HUES48 (cell line): ENCODE data around the gene OR52W1.

ENCODE experiments used
- H3K27ac ChIP-seq: one replicate; pipeline ENCODE4 v1.7.0; 2013; ENCODE audit warnings: low read depth, low read length, inconsistent platforms
- H3K27me3 ChIP-seq: 2 replicates; pipeline ENCODE4 v1.6.1; 2013; ENCODE audit warnings: mild to moderate bottlenecking, low read length; ENCODE audit not compliant: control insufficient read depth, insufficient read depth
- H3K36me3 ChIP-seq: 2 replicates; pipeline ENCODE4 v1.6.1; 2013; ENCODE audit warnings: low read length; ENCODE audit not compliant: control insufficient read depth, insufficient read depth
- H3K4me1 ChIP-seq: 2 replicates; pipeline ENCODE4 v1.6.1; 2013; ENCODE audit warnings: mild to moderate bottlenecking, low read length; ENCODE audit not compliant: control insufficient read depth, insufficient read depth
- H3K4me3 ChIP-seq: 2 replicates; pipeline ENCODE4 v1.5.1; 2013; ENCODE audit warnings: mild to moderate bottlenecking, low read depth, low read length
- H3K9ac ChIP-seq: 2 replicates; pipeline ENCODE4 v1.6.1; 2013; ENCODE audit warnings: mild to moderate bottlenecking, low read depth, low read length, moderate library complexity
- H3K9me3 ChIP-seq: 2 replicates; pipeline ENCODE4 v1.6.1; 2013; ENCODE audit warnings: low read length; ENCODE audit not compliant: control insufficient read depth, insufficient read depth

The OR52W1 gene

GRCh38 chr11:6217722-6218121 is 18.7 kb downstream of the OR52W1 start:
- H3K4me3 ChIP-seq = no peak overlapping the region
- H3K36me3 ChIP-seq = peaks cover 87% of the 10 kb centered on the region
- H3K27ac ChIP-seq = no peak overlapping the region
- H3K4me1 ChIP-seq = no peaks in the 10 kb centered on the region
- H3K9ac ChIP-seq = no peak overlapping the region
- no peaks in the 10 kb centered on the region for H3K9me3 ChIP-seq
- H3K27me3 ChIP-seq = no peaks in the 10 kb centered on the region

- no peaks in the 10 kb centered on the region for H3K9me3 ChIP-seq
- no peak overlapping the region for H3K27ac ChIP-seq
- no peaks in the 10 kb centered on the region for H3K27me3 ChIP-seq
- no peak overlapping the region for H3K4me3 ChIP-seq
- no peak overlapping the region for H3K9ac ChIP-seq
- peaks cover 88% of the 10 kb centered on the region for H3K36me3 ChIP-seq
- H3K4me1 ChIP-seq = no peaks in the 10 kb centered on the region
Measured at GRCh38 chr11:6219359-6219758, 20.3 kb downstream of the OR52W1 start.

- Histone ChIP-seq H3K36me3 (peaks cover 51% of the 10 kb centered on the region), H3K9me3 (no peaks in the 10 kb centered on the region), H3K9ac (no peak overlapping the region), H3K27ac (no peak overlapping the region), H3K4me3 (no peak overlapping the region), H3K4me1 (no peaks in the 10 kb centered on the region), H3K27me3 (no peaks in the 10 kb centered on the region)
Measured at GRCh38 chr11:6223854-6224253, 24.8 kb downstream of the OR52W1 start.

- Histone ChIP-seq H3K9me3 (no peaks in the 10 kb centered on the region), H3K4me1 (no peaks in the 10 kb centered on the region), H3K4me3 (no peak overlapping the region), H3K27ac (no peak overlapping the region), H3K36me3 (peaks cover 45% of the 10 kb centered on the region), H3K9ac (no peak overlapping the region), H3K27me3 (no peaks in the 10 kb centered on the region)
Measured at GRCh38 chr11:6224421-6224820, 25.4 kb downstream of the OR52W1 start.

- no peak overlapping the region for H3K4me3 ChIP-seq
- H3K27me3 ChIP-seq = no peaks in the 10 kb centered on the region
- no peak overlapping the region for H3K9ac ChIP-seq
- no peaks in the 10 kb centered on the region for H3K4me1 ChIP-seq
- no peak overlapping the region for H3K27ac ChIP-seq
- peaks cover 39% of the 10 kb centered on the region for H3K36me3 ChIP-seq
- no peaks in the 10 kb centered on the region for H3K9me3 ChIP-seq
Measured at GRCh38 chr11:6225024-6225423, 26.0 kb downstream of the OR52W1 start.

GRCh38 chr11:6225896-6226295 is 26.9 kb downstream of the OR52W1 start:
- H3K27me3 ChIP-seq = no peaks in the 10 kb centered on the region
- H3K4me3 ChIP-seq = no peak overlapping the region
- H3K9me3 ChIP-seq = no peaks in the 10 kb centered on the region
- no peaks in the 10 kb centered on the region for H3K4me1 ChIP-seq
- no peak overlapping the region for H3K27ac ChIP-seq
- peaks cover 34% of the 10 kb centered on the region for H3K36me3 ChIP-seq
- no peak overlapping the region for H3K9ac ChIP-seq

- H3K36me3 ChIP-seq = peaks cover 10% of the 10 kb centered on the region
- H3K9me3 ChIP-seq = no peaks in the 10 kb centered on the region
- no peak overlapping the region for H3K27ac ChIP-seq
- no peaks in the 10 kb centered on the region for H3K27me3 ChIP-seq
- no peak overlapping the region for H3K4me3 ChIP-seq
- H3K4me1 ChIP-seq = no peaks in the 10 kb centered on the region; the same call in 1 of the 2 replicates
- no peak overlapping the region for H3K9ac ChIP-seq
Measured at GRCh38 chr11:6228520-6228919, 29.5 kb downstream of the OR52W1 start.

- no peak overlapping the region for H3K27ac ChIP-seq
Measured at GRCh38 chr11:6229911-6230310, 30.9 kb downstream of the OR52W1 start.

GRCh38 chr11:6232899-6233298 is 33.9 kb downstream of the OR52W1 start:
- Histone ChIP-seq H3K27me3 (no peaks in the 10 kb centered on the region), H3K4me3 (no peak overlapping the region), H3K27ac (no peak overlapping the region), H3K4me1 (no peaks in the 10 kb centered on the region; the same call in 1 of the 2 replicates), H3K36me3 (no peaks in the 10 kb centered on the region), H3K9me3 (no peaks in the 10 kb centered on the region), H3K9ac (no peak overlapping the region)

More at GRCh38 chr11:6229911-6230310, 30.9 kb downstream of the OR52W1 start:
- H3K4me1 ChIP-seq = no peaks in the 10 kb centered on the region; the same call in 1 of the 2 replicates
- no peaks in the 10 kb centered on the region for H3K9me3 ChIP-seq
- no peak overlapping the region for H3K4me3 ChIP-seq
- no peaks in the 10 kb centered on the region for H3K36me3 ChIP-seq
- H3K27me3 ChIP-seq = no peaks in the 10 kb centered on the region
- no peak overlapping the region for H3K9ac ChIP-seq

GRCh38 chr11:6233984-6234386 is 35.0 kb downstream of the OR52W1 start:
- H3K4me1 ChIP-seq = no peaks in the 10 kb centered on the region; the same call in 1 of the 2 replicates
- peak overlapping the region; percentile 73 for H3K4me3 ChIP-seq
- no peak overlapping the region for H3K27ac ChIP-seq
- peak overlapping the region; percentile 41 for H3K9ac ChIP-seq
- H3K27me3 ChIP-seq = peaks cover 2% of the 10 kb centered on the region; the same call in 1 of the 2 replicates
- no peaks in the 10 kb centered on the region for H3K9me3 ChIP-seq
- no peaks in the 10 kb centered on the region for H3K36me3 ChIP-seq

- Histone ChIP-seq H3K27me3 (peaks cover 2% of the 10 kb centered on the region; the same call in 1 of the 2 replicates), H3K4me3 (peak within 1 kb of the TSS; percentile 73)
Measured at GRCh38 chr11:6234387-6235107, 35.5 kb downstream of the OR52W1 start, which contains the start of gene FHIP1B. Gene FHIP1B (minus strand): TSS chr11:6234636. CDS start chr11:6224516, 10,120 bp downstream.

More at GRCh38 chr11:6234387-6235107, 35.5 kb downstream of the OR52W1 start, which contains the start of gene FHIP1B:
- Histone ChIP-seq H3K9ac (peak within 1 kb of the TSS; percentile 64), H3K4me1 (no peaks in the 10 kb centered on the region; the same call in 1 of the 2 replicates), H3K9me3 (no peaks in the 10 kb centered on the region), H3K36me3 (no peaks in the 10 kb centered on the region), H3K27ac (peak within 1 kb of the TSS; percentile 86)
